Measurements from ENCODE around the gene DDX3Y.

Gene DDX3Y

DNA sequence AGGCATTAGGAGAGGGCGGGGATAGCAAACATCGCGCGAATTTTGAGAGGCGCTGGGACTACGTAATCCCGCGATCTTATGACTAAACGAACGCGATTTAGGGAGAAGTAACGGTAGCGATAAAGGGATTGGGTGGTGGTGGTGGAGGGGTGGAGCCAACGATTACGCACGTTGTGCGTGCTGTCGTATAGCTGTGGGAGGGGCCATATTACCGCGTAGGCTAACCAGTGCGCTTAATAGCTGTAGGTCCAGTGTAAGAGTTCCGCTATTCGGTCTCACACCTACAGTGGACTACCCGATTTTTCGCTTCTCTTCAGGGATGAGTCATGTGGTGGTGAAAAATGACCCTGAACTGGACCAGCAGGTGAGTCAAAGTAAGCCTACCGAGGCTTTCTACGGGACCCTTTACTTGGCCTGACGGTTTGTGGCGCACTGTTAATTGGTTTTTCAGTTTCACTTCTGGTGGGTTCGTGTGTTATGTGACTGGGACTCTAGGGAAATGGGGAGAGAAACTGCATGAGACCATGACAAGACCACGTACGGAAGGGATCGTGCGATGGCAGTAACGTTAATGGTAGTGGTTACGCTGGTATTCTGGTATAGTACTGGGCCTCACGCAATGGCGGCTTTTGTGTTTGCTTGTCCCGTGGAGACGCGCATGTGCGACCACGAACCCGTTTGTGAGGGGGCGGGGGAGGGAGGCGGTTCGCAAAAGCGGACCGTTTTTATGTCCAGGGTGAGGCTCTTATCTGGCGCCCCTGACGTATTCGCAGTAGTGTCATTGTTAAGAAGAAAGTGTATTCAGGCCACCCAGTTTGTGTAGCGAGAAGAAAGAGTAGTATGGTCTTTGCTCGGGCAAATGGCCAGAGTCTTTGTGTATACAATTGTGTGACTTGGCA lies at the start of gene DDX3Y:
DDX3Y (plus strand) TSS at position 251 of the 899 bp plus-strand sequence; CDS start at position 320, 69 bp downstream.
- TF ChIP-seq, protein P1, sequence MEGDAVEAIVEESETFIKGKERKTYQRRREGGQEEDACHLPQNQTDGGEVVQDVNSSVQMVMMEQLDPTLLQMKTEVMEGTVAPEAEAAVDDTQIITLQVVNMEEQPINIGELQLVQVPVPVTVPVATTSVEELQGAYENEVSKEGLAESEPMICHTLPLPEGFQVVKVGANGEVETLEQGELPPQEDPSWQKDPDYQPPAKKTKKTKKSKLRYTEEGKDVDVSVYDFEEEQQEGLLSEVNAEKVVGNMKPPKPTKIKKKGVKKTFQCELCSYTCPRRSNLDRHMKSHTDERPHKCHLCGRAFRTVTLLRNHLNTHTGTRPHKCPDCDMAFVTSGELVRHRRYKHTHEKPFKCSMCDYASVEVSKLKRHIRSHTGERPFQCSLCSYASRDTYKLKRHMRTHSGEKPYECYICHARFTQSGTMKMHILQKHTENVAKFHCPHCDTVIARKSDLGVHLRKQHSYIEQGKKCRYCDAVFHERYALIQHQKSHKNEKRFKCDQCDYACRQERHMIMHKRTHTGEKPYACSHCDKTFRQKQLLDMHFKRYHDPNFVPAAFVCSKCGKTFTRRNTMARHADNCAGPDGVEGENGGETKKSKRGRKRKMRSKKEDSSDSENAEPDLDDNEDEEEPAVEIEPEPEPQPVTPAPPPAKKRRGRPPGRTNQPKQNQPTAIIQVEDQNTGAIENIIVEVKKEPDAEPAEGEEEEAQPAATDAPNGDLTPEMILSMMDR (conservative IDR thresholded peaks at IDR 0.05; ENCODE audit: low read depth, low read length), result no peak
- DNase-seq (ENCODE audit: low read depth), result no peak
- H3K4me3 ChIP-seq (ENCODE audit: low read length), result no peak within 1 kb of the TSS

DNA sequence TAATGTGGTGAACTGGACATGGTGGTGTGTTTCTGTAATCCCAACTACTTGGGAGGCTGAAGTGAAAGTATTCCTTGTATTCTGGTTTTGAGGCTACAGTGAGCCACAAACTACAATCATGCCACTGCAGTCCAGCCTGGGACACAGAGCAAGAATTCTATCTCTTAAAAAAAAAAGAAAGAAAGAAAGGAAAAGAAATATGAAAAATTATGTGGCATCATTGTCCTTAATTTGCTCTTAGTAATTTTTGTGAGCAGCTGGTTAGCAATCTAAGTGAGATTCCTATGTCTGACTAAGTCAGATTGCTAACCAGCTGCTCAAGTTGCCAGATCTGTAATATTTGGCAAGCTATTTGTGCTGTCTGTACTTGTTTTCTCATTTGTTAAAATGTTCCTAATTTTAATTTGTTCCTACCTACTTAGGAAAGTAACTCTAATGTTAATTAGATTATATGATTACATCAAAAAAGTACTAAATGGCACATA lies 48.8 kb upstream of the DDX3Y start:
- TF ChIP-seq, protein P1 (conservative IDR thresholded peaks at IDR 0.05; ENCODE audit: low read depth, low read length), result no peak
- H3K4me3 ChIP-seq (ENCODE audit: low read length), result no peak overlapping the region
- no peak for DNase-seq (ENCODE audit: low read depth)

DNA sequence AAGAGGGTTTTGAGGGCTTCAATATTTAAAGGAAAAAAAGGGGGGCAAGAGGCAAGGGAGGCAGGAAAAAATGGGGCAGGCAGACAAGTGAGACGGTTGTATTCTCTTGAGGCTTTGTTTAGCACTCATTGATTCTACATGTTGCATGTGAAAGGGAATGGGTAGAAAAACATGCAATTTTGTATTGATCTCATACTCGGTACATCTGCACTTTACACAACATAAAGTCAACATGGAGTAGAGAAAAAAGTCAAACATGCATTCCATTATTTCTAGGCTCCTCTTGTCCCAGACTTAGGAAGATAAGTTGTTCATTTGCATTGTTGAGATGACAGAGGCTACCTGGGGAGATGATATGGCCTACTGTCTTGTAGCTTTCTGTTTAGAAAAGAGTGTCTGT lies 36.7 kb upstream of the DDX3Y start:
- TF ChIP-seq, protein P1 (conservative IDR thresholded peaks at IDR 0.05; ENCODE audit: low read depth, low read length), result no peak
- DNase-seq (ENCODE audit: low read depth), result no peak
- H3K4me3 ChIP-seq (ENCODE audit: low read length), result no peak overlapping the region

DNA sequence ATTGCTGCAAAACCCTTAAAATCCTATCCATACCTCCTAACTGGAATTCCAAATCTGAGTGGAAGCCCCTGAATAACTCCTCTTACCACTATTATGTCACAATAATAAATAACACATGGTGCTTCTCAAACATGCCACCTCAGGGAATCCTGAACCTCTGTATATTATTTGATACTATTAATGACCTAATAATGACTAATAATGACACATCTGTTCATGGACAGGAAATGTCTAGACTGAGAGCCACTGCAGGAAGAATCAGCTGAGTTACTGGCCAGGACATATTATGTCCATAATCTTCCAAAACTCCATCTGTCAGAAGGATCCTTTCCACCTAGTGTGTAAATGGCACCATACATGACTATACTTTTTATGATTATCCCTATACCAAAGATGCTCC lies 7.7 kb upstream of the DDX3Y start:
- TF ChIP-seq, protein P1 (conservative IDR thresholded peaks at IDR 0.05; ENCODE audit: low read depth, low read length), result no peak
- no peak overlapping the region for H3K4me3 ChIP-seq (ENCODE audit: low read length)
- no peak for DNase-seq (ENCODE audit: low read depth)

DNA sequence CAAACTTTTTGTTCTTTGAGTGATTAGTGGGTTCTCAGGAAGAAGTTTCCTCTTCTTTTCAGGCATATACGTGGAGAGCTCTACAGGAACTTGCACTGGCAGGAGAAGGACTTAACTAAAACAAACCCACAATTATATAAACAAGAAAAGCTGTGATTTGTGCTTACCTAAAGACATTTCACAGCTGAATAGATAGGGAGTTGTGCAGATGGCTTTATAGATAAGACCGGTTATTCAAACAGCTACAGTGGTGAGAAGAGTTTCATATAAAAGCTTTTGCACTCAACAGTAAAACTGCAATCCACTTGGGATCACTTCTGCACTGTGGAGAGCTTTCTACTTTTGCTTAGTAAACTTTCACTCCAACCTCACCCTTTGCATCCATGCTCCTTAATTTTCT lies 6.1 kb upstream of the DDX3Y start:
- TF ChIP-seq, protein P1 (conservative IDR thresholded peaks at IDR 0.05; ENCODE audit: low read depth, low read length), result no peak
- no peak overlapping the region for H3K4me3 ChIP-seq (ENCODE audit: low read length)
- DNase-seq (ENCODE audit: low read depth), result no peak

DNA sequence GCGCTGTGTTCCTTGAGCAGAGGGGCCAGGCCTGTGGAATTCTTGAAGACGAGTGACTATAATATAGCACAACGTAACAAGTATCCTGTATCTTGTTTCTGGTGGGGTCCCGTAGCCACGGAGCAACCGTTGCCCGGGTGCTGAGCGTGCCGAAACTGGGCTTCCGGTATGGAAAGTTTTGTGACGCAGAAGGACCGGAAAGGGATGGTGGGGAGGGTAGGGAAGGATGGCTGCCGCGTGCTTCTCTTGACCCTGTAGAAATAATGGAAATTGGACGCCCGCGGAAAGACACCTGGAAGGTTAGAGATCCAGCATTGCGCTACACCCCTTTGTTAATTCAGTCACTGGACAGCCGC lies 827 bp downstream of the DDX3Y start:
- no peak for DNase-seq (ENCODE audit: low read depth)
- H3K4me3 ChIP-seq (ENCODE audit: low read length), result no peak overlapping the region
- TF ChIP-seq, protein P1 (conservative IDR thresholded peaks at IDR 0.05; ENCODE audit: low read depth, low read length), result no peak

DNA sequence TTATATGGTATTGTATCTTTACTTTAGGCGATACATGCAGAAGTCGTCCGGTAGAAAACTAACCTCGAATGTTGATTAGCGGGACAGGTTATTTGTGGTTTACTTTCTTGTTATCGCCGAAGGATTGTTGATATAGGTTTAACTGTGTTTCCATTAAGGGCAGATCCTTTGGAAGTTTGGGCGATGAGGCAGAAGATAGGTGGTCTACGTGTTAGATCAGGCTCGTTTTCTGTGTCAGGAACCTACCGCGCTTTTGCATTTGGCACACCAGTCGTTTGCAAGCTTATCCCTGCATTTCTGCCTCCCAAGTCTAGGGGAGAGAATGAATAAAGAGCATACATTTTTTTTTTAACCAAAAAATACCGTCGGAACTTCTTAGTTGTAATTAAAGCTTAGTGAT lies 1.2 kb downstream of the DDX3Y start:
- no peak overlapping the region for H3K4me3 ChIP-seq (ENCODE audit: low read length)
- TF ChIP-seq, protein P1 (conservative IDR thresholded peaks at IDR 0.05; ENCODE audit: low read depth, low read length), result no peak
- no peak for DNase-seq (ENCODE audit: low read depth)
